ENCODE measurements around the gene SERPINB5. TPM values are rescaled to one million over a fixed set of nuclear protein-coding genes. Genes with fewer than 3 reads are reported as not detected.

The SERPINB5 gene
- polyA plus RNA-seq, 2 of the 4 experiments (the other 2 are of a cell fraction) = 0.08 to 0.12 TPM

DNA sequence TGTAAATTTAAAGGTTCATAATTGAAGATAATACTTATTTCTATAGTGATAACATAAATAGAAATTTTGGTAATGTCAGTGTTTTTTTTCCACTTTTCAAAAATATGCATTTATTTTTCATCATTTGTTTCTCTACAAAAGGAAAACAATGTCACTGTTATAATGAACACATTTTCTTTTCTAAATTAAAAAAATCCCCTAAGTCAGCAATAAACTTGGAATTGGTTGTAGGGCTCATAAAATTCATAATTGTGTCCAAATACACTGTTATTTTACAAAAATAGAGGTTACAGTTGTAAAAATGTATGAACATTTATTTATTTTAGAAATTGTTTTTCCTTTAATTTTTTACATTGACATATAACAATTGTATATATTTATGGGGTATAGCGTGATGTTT is 39.0 kb downstream of the SERPINB5 start:
- no peak for DNase-seq (ENCODE audit: low read depth in 1 of 2, low spot score in 1 of 2)
- H3K27ac ChIP-seq = no peak overlapping the region
- FAIRE-seq = no peak
- POLR2A ChIA-PET = no interaction called here
- no peaks in the 10 kb centered on the region for H3K4me1 ChIP-seq
- no peak for ATAC-seq
- no peaks in the 10 kb centered on the region for H3K9me3 ChIP-seq
- CTCF ChIA-PET = interaction anchor here (1.0 kb wide), 1 partner anchor 328 kb away, joined by 3 read pairs; no protein-coding TSS in a partner anchor
- no peak for TF ChIP-seq HMGXB4 (CRISPR knock-in tag; IDR thresholded peaks at IDR 0.05; ENCODE audit: borderline replicate concordance)
- peak; percentile 50 for TF ChIP-seq MAFK (IDR thresholded peaks at IDR 0.05; ENCODE audit: partially characterized antibody)
- 0% methylated on average over 1 of the region's 1 CpG for WGBS (ENCODE audit: missing lambda C conversion rate)
- H3K4me3 ChIP-seq = no peak overlapping the region
- H3K4me2 ChIP-seq = no peak overlapping the region

GRCh38 chr18:63518178-63519012 is 41.6 kb downstream of the SERPINB5 start:
- WGBS (ENCODE audit: missing lambda C conversion rate) = 25% methylated on average over 15 of the region's 16 CpGs
- DNase-seq (ENCODE audit: low read depth in 1 of 2, low spot score in 1 of 2) (peak; percentile 12 to 83), ATAC-seq (peak; percentile 92 to 98), FAIRE-seq (no peak)
- H3K4me1 ChIP-seq = no peaks in the 10 kb centered on the region
- peak overlapping the region; percentile 58 for H3K4me2 ChIP-seq
- H3K9me3 ChIP-seq = no peaks in the 10 kb centered on the region
- no peak overlapping the region for H3K27ac ChIP-seq
- no peak overlapping the region for H3K4me3 ChIP-seq
- ChIA-PET POLR2A (no interaction called here), CTCF (interaction anchor here (0.6 to 3.6 kb wide), 41 partner anchors 9 to 442 kb away, joined by 3 to 22 read pairs (median 4); partner anchors contain the start of gene SERPINB13)
- TF ChIP-seq REST (IDR thresholded peaks at IDR 0.05) (no peak), ATOH8 (CRISPR knock-in tag; IDR thresholded peaks at IDR 0.05; ENCODE audit: low read depth) (no peak), EHF (CRISPR knock-in tag; IDR thresholded peaks at IDR 0.05) (no peak), CTCF (IDR thresholded peaks at IDR 0.05) (peak; percentile 70), FOXS1 (CRISPR knock-in tag; IDR thresholded peaks at IDR 0.05) (no peak), FOSL2 (IDR thresholded peaks at IDR 0.05) (no peak), FOSL2 (CRISPR knock-in tag; IDR thresholded peaks at IDR 0.05) (no peak), ZSCAN20 (CRISPR knock-in tag; IDR thresholded peaks at IDR 0.05) (no peak), HDAC2 (IDR thresholded peaks at IDR 0.05) (no peak), BHLHE40 (IDR thresholded peaks at IDR 0.05; ENCODE audit: low read depth, low read length) (no peak), GATA3 (IDR thresholded peaks at IDR 0.05; ENCODE audit: borderline replicate concordance) (no peak), NPAS2 (CRISPR knock-in tag; IDR thresholded peaks at IDR 0.05; ENCODE audit: borderline replicate concordance) (no peak), RNF2 (IDR thresholded peaks at IDR 0.05; ENCODE audit: borderline replicate concordance, low read depth) (no peak), CEBPB (IDR thresholded peaks at IDR 0.05) (no peak), HEYL (CRISPR knock-in tag; IDR thresholded peaks at IDR 0.05) (no peak), SREBF2 (IDR thresholded peaks at IDR 0.05) (no peak), SMC3 (IDR thresholded peaks at IDR 0.05) (peak; percentile 70), RAD21 (conservative IDR thresholded peaks at IDR 0.05 in 1 of 2, IDR thresholded peaks at IDR 0.05 in 1 of 2) (peak; percentile 74 to 75), USF2 (IDR thresholded peaks at IDR 0.05) (no peak), ELK1 (IDR thresholded peaks at IDR 0.05; ENCODE audit: low read depth, low read length) (no peak), EHMT2 (IDR thresholded peaks at IDR 0.05; ENCODE audit: low read depth) (no peak)
- TF ChIP-seq, protein P1, sequence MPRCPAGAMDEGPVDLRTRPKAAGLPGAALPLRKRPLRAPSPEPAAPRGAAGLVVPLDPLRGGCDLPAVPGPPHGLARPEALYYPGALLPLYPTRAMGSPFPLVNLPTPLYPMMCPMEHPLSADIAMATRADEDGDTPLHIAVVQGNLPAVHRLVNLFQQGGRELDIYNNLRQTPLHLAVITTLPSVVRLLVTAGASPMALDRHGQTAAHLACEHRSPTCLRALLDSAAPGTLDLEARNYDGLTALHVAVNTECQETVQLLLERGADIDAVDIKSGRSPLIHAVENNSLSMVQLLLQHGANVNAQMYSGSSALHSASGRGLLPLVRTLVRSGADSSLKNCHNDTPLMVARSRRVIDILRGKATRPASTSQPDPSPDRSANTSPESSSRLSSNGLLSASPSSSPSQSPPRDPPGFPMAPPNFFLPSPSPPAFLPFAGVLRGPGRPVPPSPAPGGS (IDR thresholded peaks at IDR 0.05) = no peak

Data from A549 (cell line).